Right renal cortex interstitium (tissue), 3 donors: ENCODE measurements around the gene SOX15. TPM values are rescaled to one million over a fixed set of nuclear protein-coding genes. Genes with fewer than 3 reads are reported as not detected.
"Not testable (repeated sequence)": the region's sequence is repeated elsewhere in the genome, so short reads cannot be mapped to it uniquely, and the experiment has no call there.

Source experiments
- DNase-seq, 3 donors: peaks; one replicate each; pipeline ENCODE4 v3.0.0-alpha.2; 2013; ENCODE audit warnings: low read depth in 3 of 3, low spot score in 2 of 3
- polyA plus RNA-seq, 3 donors: library from polyadenylated mRNA; unstranded; fragments of 120-200 nt; gene quantifications; one replicate each; pipeline ENCODE4 v1.2.1, GENCODE V29; 2013; ENCODE audit not compliant: insufficient read length in 3 of 3

SOX15 gene
- polyA plus RNA-seq, result 1 to 10 TPM; 2.8 to 3.9 (median 2.9) TPM

DNA sequence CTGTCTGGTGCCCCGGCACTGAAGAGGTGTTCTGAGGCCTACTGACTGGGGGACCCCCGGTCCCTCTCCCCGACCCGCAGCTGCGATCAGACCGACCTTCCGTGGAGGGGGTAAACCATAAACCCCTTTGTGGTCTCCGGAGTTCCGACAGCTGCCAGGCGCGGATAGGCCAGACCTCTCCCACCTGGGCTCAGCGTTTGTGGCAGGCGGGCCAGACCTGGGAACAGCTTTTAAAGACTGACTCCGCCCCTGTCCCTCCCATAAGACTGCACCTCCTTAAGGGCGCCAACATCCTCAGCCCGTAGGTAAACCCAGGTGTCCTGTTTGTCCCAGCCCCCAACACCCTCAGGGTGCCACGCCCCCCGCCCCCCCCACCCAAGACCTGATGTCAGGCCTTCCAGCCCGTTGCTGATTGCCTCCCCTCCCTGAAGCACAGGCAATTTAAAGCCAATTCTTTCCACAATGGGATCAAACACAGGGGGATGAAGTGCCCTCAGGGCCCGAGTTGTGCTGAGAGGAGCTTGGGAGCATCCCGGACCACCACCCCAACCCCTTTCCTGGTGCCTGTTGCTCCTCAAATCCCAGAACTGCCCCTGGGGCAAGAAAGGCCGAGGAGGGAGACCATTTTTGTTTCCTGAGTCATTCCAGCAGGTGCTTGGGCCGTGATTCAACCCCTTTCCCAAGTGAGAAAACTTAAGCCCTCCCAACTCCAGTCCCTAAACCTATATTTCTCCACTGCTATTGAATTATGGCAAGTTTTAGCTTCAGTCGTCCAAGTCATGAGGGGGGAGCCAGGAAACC is at the start of gene SOX15:
Gene SOX15, minus strand, starts transcription at position 204 of the 801 bp plus-strand sequence. CDS start 418 bp downstream, outside the sequence.
- no peak for DNase-seq

GRCh38 chr17:7636163-7636562 is 46.3 kb upstream of the SOX15 start:
- DNase-seq, result no peak

DNA sequence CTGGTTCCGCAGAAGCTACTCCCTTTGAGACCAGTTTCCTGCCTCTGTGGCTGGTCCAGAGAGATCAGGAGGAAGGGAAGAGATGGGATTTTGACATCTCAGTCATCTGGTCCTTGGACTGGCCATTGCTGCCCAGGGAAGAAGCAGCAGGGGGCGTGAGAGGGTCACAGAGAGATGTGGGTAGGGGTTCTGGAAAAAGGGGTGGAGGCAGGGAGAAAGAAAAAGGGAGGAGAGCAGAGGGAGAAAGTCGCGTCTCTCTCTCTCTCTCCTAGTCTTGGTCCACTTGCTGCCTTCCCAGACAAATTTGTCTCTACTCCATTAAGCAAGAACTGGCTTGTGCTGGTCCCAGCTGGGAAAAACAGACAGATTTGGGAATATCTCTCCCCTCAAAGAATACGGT is 44.5 kb upstream of the SOX15 start:
- DNase-seq, result peak in 1 of 3 donors; percentile 58

- no peak for DNase-seq
Measured at GRCh38 chr17:7633093-7633492, 43.2 kb upstream of the SOX15 start.

DNA sequence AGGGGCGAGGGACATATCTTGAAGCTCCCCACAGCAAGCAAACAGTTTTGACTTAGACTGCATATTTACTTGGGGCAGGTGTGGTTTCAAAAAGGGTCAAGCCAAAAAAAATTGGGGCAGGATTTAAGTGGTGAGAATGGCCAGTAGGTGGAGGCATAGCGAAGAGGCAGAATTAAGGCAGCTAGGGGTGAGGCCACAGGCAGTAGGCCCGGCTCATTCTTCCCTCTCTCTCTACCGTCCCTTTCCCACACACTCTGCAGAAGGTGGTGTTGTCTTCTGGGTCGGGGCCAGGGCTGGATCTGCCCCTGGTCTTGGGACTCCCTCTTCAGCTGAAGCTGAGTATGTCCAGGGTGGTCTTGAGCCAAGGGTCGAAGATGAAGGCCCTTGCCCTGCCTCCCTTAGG is 42.6 kb upstream of the SOX15 start:
- no peak for DNase-seq

DNA sequence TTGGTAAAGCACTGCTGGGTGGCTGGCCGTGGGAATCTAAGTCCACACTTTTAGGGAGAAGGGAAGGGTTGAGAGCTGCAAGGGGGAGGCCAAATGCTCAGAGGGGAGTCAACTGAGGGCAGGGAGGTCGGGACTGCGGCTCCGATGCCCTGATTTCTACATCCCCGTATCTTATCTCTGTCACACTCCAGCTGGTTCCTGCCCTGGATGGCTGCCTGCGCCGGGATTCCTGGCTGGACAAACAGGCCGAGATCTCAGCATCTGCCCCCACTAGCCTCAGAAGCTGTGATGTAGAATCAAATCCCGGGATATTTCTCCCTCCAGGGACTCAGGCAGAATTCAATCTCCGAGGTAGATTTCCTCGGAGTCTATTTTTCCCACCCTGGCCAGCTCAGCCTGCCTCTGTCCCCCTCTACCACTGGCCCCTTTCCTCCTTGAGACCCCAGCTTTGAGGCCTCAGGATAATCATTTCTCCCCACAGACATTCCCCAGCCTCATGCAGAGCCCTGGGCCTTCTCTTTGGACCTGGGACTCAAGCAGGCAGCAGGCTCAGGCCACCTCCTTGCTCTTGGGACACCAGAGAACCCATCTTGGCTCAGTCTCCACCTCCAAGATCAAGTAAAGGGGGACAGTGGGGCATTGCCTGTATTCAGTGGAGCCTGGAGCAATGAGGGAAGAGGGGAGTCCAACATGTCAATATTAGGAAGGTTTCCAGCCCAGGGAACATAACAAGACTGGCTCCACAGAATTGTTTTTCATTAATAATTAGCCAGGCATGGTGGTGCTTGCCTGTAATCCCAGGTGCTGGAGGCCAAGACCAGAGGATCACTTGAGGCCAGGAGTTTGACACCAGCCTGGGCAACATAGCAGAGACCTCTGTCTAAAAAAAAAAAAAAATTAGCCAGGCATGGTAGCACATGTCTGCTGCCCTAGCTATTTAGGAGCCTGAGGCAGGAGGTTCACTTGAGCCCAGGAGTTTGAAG is 41.8 kb upstream of the SOX15 start:
- DNase-seq, result no peak

DNA sequence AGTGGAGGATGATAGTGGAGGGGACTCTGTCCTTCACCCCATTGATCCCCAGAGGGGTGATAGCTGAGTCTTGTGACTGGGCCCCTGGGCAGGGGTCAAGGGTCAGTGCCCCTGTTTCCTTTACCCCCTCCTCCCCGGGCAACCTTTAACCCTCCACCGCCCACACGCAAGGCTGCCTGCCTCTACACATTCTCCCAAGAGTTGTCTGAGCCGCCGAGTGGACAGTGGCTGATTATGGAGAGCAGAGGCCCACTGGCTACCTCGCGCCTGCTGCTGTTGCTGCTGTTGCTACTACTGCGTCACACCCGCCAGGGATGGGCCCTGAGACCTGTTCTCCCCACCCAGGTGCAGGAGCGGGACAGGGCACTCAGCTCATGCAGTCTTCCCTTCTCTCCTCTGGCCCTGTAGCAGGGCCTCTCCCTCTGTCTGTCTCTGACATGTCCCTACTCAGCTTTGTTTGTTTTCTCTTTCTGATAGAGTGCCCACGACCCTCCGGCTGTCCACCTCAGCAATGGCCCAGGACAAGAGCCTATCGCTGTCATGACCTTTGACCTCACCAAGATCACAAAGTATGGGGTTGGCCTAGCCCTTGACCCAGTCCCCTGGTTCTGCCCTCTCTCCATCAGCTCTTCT is 40.2 kb upstream of the SOX15 start, which contains the start of gene SHBG:
Gene SHBG, plus strand, starts transcription at position 197 of the 633 bp plus-strand sequence. Its CDS starts 38 bp downstream, at position 235.
- DNase-seq, result no peak

GRCh38 chr17:7627250-7628121 is 37.6 kb upstream of the SOX15 start, which contains the start of gene SAT2:
SAT2 (minus strand) TSS chr17:7627821; CDS start chr17:7627635, 186 bp downstream.
- peak; percentile 85 to 89 (median 85) for DNase-seq

DNA sequence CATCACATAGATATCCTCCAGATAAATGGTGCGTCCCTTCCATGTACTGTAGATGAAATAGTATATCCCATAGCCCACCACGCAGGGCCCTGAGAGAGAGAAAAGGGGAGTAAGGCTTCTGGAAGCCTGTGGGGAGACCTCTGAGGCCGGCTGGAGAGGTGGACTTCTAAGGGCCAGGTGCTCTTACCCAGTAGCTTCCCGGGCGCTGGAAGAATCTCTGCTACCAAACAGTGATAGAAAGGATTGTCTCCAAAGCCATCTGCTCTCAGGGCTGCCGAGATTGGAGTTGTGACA is 37.0 kb upstream of the SOX15 start:
- DNase-seq, result no peak

- no peak for DNase-seq
Measured at GRCh38 chr17:7626307-7626706, 36.4 kb upstream of the SOX15 start.

GRCh38 chr17:7625749-7626148 is 35.9 kb upstream of the SOX15 start:
- not testable (repeated sequence) for DNase-seq

- no peak for DNase-seq
Measured at GRCh38 chr17:7623661-7624060, 33.8 kb upstream of the SOX15 start.

DNA sequence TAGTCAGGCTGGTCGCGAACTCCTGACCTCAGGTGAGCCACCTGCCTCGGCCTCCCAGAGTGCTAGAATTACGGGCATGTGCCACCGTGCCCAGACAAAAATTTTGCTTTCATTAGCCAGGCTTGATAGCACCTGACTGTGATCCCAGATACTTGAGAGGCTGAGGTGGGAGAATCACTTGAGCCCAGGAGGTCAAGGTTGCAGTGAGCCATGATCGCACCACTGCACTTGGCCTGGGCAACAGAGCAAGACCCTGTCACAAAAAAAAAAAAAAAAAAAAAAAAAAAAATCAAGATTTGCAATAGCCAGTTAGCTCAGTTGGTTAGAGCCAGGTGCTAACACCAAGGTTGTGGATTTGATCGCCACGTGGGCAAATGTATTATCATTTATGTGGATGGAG is 30.9 kb upstream of the SOX15 start:
- DNase-seq, result no peak

DNA sequence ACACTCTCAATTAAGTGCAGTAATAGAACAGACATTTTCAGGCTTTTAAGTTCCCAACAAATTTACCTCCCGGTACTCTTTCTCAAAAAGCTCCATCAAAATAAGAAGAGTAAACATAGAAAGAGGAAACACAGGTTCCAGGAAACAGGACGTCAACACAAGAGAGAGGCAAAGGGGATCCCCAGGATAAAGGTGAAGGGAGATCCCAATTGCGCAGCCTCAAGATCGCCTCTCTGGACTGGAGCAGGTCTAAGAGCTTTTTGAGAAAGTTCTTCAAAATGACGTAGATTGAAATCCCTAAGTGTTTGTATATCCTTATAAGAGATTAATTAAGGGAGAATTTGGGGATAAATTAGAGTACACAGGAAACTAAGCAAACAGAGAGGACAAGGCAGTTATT is 28.7 kb upstream of the SOX15 start:
- no peak for DNase-seq

DNA sequence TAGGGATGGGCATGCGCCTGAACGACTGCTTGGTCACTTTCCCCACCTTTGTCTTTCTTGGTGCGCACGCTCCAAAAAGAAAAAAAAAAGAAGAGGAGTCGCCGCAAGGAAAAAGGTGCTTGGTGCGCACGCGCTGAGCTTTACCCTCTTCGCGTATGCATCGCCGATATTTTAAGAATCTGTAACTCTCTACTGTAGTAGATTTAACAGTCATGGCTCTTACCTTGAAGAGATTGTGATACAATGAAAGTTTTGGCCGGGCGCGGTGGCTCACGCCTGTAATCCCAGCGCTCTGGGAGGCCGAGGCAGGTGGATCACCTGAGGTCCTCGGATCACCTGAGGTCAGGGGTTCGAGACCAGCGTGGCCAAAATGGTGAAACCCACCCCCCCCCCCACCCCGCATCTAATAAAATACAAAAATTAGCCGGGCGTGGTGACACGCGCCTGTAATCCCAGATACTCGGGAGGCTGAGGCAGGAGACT is 25.4 kb upstream of the SOX15 start:
- no peak for DNase-seq

GRCh38 chr17:7614425-7615264 is 24.8 kb upstream of the SOX15 start, which contains the start of gene FXR2:
FXR2 (minus strand) TSS chr17:7614897; CDS start chr17:7614532, 365 bp downstream.
- peak; percentile 100 for DNase-seq

DNA sequence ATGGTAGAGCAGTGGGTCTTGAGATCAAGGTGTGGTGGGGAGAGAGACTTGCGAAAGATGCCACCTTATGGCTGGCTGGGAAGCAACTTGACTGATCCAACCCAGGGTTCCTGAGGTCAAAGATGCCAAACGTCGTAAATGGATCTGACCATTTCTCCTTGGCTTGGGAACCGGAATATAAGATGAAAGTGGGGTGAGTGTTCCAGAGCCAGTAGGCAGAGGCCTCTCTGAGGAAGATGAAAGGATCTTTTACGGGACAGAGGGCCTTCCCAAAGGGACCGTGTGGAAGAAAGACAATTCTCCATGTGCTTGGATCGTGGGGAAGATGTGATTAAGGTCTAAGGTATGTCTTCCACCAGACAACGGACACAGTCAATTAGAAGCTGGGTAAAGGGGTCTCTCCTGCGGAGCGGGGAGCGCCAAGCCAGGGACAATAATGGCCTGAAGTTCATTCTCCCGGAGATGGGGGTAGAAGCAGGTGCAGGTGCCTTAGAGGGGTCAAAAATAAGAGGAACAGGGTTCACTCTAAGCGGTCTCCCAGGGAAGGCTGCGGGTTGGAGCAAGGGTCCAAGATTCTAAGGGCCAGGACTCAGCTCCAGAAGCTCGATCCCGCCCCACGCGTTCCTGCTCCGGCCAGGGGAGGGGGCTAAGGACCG is 24.0 kb upstream of the SOX15 start:
- DNase-seq, result no peak

GRCh38 chr17:7612294-7612640 is 22.4 kb upstream of the SOX15 start:
- no peak for DNase-seq
